ENCODE measurements around the gene COMMD1.
"Not testable (repeated sequence)": the region's sequence is repeated elsewhere in the genome, so short reads cannot be mapped to it uniquely, and the experiment has no call there.

Gene COMMD1

GRCh38 chr2:62030902-62031301 lies 125.4 kb downstream of the COMMD1 start:
- no peak for DNase-seq (ENCODE audit: low read depth)

GRCh38 chr2:62032096-62032495 lies 126.6 kb downstream of the COMMD1 start:
- DNase-seq (ENCODE audit: low read depth), result no peak

GRCh38 chr2:62034715-62035114 lies 129.2 kb downstream of the COMMD1 start:
- DNase-seq (ENCODE audit: low read depth), result no peak

- DNase-seq (ENCODE audit: low read depth), result no peak
These were observed 130.8 kb downstream of the COMMD1 start for GRCh38 chr2:62036229-62036628.

GRCh38 chr2:62036761-62037250 lies 131.3 kb downstream of the COMMD1 start:
- no peak for DNase-seq (ENCODE audit: low read depth)

GRCh38 chr2:62038975-62039771 lies 133.7 kb downstream of the COMMD1 start:
- no peak for DNase-seq (ENCODE audit: low read depth)

GRCh38 chr2:62040926-62041325 lies 135.5 kb downstream of the COMMD1 start:
- no peak for DNase-seq (ENCODE audit: low read depth)

- DNase-seq (ENCODE audit: low read depth), result not testable (repeated sequence)
These were observed 136.4 kb downstream of the COMMD1 start for GRCh38 chr2:62041701-62042385.

GRCh38 chr2:62042400-62042799 lies 136.9 kb downstream of the COMMD1 start:
- no peak for DNase-seq (ENCODE audit: low read depth)

GRCh38 chr2:62042944-62043343 lies 137.5 kb downstream of the COMMD1 start:
- DNase-seq (ENCODE audit: low read depth), result no peak

GRCh38 chr2:62045017-62045543 lies 139.6 kb downstream of the COMMD1 start:
- DNase-seq (ENCODE audit: low read depth), result no peak

GRCh38 chr2:62046141-62046540 lies 140.7 kb downstream of the COMMD1 start:
- DNase-seq (ENCODE audit: low read depth), result no peak

GRCh38 chr2:62050456-62051045 lies 145.1 kb downstream of the COMMD1 start:
- no peak for DNase-seq (ENCODE audit: low read depth)

- DNase-seq (ENCODE audit: low read depth), result no peak
These were observed 148.7 kb downstream of the COMMD1 start for GRCh38 chr2:62054029-62054791.

GRCh38 chr2:62054916-62055450 lies 149.5 kb downstream of the COMMD1 start:
- DNase-seq (ENCODE audit: low read depth), result no peak

GRCh38 chr2:62055724-62056336 lies 150.4 kb downstream of the COMMD1 start:
- DNase-seq (ENCODE audit: low read depth), result no peak

- DNase-seq (ENCODE audit: low read depth), result no peak
These were observed 150.9 kb downstream of the COMMD1 start for GRCh38 chr2:62056341-62056740.

- DNase-seq (ENCODE audit: low read depth), result no peak
These were observed 159.8 kb downstream of the COMMD1 start for GRCh38 chr2:62065243-62065642.

- no peak for DNase-seq (ENCODE audit: low read depth)
These were observed 165.7 kb downstream of the COMMD1 start for GRCh38 chr2:62071126-62071598.

GRCh38 chr2:62071760-62072680 lies 166.5 kb downstream of the COMMD1 start:
- DNase-seq (ENCODE audit: low read depth), result no peak
